ENCODE results near the gene PRG2.
"Not testable (repeated sequence)": the region's sequence is repeated elsewhere in the genome, so short reads cannot be mapped to it uniquely, and the experiment has no call there.

PRG2 gene

DNA sequence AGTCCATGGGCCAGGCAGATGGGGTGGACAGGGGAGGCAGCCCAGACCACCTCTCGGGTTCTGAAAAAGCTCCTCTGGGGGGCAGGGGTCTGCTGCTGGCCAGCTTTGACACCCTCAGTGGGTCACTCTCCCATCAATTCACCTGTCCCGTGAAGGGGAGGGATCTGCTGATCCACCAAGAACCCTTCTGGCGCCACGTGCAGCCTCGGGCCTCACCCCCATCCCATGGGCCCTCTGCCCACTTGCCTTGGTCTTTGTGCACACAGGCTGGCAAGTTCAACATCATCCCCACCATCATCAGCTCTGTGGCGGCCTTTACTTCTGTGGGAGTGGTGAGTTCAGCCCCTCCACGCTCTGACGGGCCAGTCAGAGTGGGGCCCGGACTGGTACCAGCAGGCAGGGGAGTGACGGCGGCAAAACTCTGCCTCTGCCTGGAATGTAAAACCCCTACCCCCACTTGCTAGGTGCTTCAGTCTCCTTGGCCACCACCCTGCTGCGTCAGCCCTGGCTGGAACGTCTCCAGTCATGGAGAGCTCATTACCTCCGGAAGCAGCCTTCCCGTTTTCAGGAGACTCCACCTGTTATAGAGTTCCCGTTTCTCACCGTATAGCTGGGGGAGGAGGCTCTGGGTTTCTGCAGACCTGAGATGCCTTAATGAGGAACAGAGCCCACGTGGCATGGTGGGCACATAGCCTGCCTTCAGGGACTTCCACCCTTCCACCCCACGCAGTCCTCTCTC is 22.2 kb downstream of the PRG2 start:
- DNase-seq (ENCODE audit: low read depth in 2 of 2): no peak

DNA sequence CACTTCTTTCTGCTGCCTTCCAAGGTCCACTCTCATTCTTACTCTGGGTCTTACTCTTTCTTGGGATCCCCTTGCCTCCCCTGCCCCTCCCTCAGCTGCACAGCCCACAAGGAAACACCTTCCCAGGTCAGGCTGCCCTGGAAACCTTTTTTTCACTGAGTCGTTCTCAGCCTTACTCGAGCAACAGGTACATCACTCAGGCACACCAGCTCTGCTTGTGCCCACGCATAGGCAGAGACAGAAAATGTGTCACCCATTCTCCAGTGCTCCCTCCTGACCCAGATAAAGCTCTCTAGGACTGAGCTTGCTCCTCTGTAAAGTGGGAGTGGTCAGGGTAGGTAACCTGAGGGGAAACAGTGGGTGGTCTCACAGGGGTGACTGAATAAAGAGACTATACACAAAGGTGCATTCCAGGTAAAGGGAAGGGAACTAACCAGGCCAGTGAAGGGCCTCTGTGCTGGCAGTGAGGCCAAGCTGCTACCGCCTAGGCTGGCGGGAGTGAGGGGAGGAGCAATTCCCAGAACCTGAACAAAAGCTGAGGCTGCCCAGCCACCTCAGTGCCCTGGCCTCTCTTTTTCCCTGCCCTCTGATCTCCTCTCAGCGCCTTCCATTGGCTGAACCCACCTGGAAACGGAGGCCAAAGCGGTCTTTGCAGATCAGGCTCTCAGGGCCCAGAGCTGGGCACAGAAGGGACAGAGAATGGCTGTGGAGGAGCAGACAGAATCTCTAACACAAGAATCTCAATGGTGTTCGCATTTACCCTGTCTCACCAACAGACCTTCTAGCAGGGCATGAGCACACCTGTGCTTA is 25.4 kb downstream of the PRG2 start:
- no peak for DNase-seq (ENCODE audit: low read depth in 2 of 2)

DNA sequence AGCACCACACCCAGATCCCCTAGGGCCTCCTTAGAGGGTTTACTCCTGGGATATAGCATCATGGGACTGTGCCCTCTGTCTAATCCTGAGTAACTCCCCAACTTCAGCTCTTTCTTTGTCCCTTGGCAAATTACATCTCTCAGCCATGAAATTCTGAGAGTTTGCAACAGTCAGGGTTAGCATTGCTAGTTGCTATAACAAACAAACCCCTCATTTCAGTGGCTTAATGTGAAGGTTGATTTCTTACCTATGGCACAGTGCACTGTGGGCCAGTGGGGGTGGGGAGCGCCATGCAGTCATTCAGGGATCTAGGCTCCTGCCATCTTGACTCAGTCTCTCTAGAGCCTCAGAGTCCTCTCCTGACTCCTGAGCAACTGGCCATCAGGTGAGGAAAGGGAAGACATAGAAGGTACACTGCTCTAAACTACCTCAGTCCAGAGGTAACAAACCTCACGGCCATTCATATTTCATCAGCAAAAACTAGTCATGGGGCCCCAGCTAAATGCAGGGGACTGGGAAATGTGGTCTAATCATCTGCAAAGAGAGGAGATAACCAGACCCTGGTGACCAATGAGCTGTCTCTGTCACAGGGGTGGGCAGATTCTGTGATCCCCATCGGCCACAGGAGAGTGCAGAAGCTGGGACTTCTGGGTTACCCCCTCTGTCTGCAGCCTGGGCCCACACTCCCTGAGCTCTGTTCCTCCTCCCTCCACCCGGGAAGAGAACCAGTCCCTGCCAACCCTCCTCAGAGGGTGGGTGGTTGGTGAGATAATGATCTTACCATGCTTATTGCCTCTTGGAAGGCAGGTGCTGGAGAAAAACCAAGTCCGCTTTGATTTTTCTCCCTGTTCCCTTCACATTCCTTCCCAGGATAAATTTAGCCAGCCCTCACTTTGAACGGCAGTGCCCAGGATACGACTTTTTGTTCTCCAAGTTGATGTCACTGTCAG is 27.0 kb downstream of the PRG2 start:
- DNase-seq (ENCODE audit: low read depth in 2 of 2): no peak

DNA sequence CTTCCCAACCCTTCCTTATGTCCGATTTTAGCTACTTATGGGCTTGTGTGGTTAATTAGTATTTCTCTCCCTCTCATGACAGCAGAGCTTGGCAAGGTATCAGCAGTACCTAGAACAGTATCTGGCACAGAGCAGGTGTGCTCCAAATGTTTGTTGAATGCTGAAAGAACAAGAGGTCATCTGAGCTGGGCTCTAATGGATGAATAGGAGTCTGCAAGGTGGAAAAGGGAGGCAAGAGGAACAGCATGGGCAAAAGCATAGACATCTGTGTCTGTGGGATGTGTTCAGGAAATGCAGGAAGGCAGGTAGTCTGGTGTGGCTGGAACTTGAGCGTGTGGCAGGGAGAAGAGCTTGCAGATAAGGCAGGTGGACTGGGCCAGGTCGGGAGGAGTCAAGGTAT is 28.5 kb downstream of the PRG2 start:
- no peak for DNase-seq (ENCODE audit: low read depth in 2 of 2)

DNA sequence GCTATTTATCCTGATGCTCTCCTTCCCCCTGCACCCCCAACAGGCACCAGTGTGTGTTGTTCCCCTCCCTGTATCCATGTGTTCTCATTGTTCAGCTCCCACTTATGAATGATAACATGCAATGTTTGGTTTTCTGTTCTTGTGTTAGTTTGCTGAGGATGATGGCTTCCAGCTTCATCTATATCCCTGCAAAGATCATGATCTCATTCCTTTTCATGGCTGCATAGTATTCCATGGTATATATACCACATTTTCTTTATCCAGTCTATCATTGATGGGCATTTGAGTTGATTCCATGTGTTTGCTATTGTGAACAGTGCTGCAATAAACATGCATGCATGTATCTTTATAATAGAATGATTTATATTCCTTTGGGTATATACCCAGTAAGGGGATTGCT is 29.0 kb downstream of the PRG2 start:
- not testable (repeated sequence) for DNase-seq (ENCODE audit: low read depth in 2 of 2)

DNA sequence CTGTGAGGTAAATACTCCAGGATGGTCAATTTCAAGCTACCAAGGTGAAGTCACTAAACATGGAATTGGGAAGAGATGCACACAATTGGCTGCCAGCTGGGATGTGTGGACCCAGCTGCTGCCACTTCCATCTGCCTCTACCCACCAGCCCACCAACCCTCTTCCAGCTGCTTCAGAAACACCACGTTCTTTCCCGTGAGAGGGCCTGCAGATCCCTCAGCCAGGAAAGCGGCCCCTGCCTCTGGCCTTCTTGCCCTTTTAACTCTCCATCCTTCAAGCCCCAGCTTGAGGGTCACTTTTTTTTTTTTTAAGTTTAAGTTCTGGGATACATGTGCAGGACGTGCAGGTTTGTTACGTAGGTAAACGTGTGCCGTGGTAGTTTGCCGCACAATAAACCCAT is 29.5 kb downstream of the PRG2 start:
- DNase-seq (ENCODE audit: low read depth in 2 of 2): no peak

DNA sequence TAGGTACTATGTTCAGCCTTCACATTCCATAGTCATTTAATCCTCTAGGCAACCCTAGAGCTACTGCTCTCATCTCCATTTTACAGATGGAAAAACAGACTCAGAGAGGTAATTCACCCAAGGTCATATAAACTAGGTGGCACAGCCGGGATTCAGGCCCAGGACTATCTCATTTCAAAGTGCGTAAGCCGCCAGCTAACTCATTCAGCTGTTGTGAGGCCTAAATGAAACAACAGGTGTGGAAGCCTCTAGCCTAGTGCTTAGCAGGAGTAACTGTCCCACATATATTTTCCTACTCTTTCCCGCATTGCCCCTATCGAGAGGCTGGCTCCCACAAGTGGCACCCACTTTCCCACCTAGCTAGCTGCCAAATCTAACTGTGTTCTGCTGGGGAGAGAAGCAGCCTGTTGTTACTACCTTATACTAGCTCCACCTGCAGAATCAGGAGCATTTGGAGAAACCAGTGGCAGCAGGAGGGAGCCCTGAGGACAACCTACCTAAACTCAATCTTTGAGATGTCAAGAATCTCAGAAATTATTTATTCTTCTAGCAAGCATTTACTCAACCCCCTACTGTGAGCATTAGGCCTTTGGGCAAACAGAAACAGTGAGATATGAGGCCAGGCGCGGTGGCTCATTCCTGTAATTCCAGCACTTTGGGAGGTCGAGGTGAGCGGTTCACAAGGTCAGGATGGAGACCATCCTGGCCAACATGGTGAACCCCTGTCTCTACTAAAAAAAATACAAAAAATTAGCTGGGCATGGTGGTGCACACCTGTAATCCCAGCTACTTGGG is 30.4 kb downstream of the PRG2 start:
- no peak for DNase-seq (ENCODE audit: low read depth in 2 of 2)

DNA sequence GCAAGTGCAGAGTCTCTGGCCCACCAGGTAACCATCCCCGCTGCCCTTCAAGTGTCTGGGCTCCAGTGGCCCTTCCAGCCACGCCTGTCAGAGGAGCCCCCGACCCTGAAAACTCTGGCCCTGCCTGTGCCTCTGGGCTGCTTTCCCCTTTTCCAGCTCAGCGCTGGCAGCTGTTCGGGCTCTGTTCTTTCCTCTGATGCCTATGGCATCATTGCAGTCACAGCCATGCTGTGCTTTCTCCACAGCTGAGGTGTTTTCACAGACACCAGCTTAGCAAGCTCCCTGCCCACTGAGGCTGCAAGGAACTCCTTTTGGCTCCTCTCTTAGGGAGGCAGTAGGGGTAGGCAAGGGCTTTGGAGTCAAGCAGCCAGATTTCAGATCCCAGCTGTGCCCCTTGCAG is 31.1 kb downstream of the PRG2 start:
- no peak for DNase-seq (ENCODE audit: low read depth in 2 of 2)

DNA sequence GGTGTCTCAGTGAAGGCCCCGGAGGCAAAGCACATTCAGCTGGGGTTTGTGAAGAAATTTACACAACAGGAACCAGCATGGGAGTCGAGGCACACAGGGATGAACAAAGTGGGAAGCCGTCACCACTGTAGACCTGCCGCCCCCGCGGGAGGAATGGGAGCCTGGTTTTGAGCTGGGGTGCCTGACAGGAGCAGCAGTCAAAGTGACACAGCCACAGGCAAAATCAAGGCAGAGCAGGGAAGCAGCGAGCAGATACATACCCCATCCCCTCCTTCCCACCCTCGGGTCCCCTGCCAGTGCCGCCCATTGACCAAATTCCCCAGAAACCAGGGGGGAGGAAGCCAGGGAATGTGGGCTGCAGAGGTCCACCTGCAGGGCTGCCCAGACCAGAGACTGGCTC is 31.5 kb downstream of the PRG2 start:
- DNase-seq (ENCODE audit: low read depth in 2 of 2): no peak

DNA sequence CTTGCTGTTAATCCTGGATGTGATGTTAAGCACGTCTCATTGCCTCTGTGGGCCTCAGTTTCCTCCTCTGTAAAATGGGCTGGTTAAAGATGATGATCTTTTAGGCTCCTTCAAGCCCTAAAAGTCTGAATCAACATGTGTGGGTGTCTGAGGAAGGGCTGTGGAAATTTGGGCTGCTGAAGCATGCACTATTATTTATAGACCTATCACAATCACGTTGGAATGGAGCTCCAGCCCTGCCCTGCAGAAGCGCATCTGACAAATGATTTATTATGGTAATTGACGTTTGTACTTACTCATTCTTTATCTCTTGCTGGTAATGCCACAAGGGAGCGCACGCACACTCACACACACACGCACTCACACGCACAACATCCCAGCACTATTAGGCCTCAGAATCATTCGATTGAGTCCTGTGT is 31.9 kb downstream of the PRG2 start:
- no peak for DNase-seq (ENCODE audit: low read depth in 2 of 2)

DNA sequence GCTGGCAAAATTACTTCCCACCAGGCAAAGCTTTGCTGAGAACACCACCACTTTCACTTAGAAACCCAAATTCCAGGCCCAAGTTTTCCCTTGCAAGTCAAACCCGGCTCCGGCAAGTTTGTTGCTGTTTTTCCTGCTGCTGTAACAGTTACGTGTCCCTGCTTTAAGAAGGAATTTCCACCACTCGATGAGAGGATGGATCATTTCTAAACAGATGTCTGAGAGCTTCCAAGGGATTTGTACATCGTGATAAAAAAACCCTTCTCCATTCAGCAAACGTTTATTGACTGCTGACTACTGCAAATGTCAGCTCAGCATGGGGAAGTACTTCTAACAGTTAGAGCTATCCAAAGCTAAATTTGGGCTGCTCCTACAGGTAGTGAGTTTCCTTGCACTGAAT is 32.6 kb downstream of the PRG2 start:
- DNase-seq (ENCODE audit: low read depth in 2 of 2): no peak

DNA sequence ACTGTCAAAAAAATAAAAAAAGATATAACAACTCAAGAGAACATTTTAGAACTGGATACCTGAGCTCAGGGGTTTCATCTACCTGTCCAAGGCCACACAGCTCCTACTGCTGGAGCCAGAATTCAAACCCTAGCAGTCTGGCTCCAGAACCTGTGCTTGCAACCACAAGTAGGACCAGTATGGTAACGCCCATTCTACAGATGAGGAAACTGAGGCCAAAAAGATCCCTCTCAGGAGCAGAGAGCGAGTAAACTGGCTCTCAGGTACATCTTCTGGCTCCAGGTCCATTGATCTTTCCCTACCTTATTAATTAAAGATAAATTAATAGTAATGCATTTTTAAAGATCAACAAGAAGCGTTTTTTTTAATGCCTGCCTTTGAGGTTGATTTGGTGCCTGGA is 33.1 kb downstream of the PRG2 start:
- no peak for DNase-seq (ENCODE audit: low read depth in 2 of 2)

DNA sequence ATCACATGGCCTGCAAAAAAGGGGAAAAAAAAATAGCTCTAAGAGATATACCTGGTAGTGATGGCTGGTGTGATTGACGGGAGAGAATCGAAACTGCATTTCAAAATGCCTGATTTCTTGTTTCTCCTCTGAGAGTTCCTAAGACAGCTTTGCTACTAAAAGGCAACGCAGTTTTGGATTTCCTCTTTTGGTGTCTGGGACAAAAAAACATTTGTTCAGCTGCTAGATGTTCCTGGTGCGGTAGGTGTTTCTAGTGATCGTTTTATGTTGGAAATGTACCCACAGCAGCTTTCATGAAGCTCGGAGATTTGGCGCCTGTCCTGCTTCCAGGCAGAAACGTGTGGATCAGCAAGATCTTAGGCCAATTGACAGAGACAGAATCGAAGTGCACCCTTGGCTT is 34.2 kb downstream of the PRG2 start:
- DNase-seq (ENCODE audit: low read depth in 2 of 2): no peak

DNA sequence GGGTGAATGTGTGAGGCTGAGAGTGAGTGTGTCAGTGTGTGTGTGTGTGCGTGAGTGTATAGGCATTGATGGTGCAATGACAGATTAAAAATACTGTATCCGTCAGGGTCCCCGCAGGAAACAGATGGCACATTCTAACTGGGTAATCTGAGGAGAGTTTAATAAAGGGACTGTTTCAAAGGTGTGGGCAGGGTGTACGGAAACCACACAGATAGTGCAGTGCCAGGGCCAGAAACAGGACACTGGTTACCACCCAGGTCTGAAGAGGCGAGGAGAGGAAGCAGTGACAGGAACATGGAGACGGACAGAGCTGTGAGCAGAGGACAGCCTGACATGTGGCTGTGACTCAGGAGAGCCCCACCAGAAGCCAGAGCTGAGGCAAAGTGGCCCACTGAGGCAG is 35.8 kb downstream of the PRG2 start:
- no peak for DNase-seq (ENCODE audit: low read depth in 2 of 2)

DNA sequence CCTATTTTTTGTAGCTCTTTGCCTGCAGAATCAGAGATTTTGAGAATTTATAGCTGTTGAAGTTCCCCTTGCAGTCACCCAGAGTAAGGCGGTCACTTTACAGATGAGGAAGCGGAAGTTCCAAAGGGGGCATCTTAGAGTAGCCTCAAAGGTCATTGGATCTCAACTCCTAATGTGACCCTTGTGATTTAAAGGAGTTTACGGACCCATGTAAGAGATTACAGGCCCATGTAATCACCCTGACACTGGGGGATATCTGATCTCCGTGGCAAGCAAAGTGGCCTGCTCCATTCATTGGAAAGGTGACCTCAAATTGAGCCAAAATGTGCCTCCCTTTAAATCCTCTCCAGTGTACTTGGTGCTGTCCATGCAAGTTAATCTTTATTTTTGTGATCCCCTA is 36.6 kb downstream of the PRG2 start:
- no peak for DNase-seq (ENCODE audit: low read depth in 2 of 2)

DNA sequence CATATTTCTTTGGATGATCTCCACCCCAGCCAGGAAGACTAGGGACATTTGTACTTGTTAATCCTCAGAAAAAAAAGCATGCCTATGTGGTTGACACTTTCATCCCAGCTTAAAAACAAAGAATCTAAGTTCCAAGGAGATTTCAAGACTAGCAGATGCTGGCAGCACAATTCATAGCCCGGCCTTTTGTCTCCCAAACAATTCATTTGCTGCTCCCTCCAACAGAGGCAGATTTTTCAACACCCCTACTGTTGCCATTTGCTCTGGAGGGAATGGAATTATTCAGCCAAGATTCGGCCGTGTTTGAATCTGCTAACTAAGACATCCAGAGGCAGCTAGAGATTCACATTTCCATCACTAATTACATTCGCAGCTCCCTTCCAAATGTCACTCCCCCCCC is 37.0 kb downstream of the PRG2 start:
- no peak for DNase-seq (ENCODE audit: low read depth in 2 of 2)

DNA sequence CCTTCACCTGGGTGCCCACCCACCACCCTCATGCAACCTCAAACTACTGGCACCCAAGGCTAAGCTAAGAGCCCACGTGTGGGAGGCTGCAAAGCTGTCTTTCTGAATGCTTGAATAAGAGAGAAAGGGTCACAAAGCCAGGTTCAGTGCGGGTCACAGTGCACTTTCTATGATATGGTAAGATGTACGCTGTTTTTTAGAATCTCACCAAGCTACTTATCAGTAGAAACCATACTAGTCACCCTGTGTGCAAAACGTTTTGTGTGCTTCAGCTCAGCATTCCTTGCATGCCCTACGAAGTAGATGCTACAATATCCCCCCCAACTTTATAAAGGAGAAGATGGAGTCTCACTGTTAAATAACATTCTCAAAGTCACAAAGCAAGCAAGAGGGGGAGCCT is 37.4 kb downstream of the PRG2 start:
- DNase-seq (ENCODE audit: low read depth in 2 of 2): no peak

DNA sequence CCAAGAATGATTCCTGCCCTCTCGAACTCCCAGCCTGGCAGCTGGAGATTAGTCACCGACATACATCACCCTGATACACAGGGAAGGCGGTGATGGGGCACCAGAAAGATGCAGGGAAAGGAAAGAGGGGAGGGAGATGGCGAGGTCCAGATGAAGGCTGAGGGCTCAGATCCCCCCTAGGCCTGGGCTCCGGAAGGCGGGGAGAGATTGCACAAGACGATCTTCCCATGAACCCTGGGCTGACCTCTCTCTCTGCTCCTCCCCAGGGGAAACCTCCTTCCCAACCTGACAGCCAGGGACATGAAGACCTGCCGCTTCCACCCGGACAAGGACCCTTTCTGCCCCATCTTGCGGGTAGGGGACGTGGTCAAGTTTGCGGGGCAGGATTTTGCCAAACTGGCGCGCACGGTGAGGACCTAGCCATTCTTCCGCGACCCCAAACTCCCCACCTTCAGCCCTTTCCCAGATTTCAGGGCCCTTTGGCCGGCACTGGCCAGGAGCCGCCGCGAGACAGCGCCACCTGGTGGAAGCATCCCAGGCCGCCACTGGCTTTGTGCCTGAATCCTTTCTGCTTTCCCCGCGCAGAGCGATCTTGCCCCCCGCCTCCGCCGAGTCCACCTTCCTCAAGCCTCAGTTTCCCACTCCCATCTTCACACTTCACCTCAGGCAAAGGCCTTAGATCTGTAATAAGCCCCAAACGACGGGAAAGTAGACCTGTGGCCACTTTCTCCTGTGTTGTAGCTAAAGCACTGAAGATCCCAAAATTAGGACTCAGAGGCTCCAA is 40.8 kb downstream of the PRG2 start:
- DNase-seq (ENCODE audit: low read depth in 2 of 2): peak; percentile 27 to 31

DNA sequence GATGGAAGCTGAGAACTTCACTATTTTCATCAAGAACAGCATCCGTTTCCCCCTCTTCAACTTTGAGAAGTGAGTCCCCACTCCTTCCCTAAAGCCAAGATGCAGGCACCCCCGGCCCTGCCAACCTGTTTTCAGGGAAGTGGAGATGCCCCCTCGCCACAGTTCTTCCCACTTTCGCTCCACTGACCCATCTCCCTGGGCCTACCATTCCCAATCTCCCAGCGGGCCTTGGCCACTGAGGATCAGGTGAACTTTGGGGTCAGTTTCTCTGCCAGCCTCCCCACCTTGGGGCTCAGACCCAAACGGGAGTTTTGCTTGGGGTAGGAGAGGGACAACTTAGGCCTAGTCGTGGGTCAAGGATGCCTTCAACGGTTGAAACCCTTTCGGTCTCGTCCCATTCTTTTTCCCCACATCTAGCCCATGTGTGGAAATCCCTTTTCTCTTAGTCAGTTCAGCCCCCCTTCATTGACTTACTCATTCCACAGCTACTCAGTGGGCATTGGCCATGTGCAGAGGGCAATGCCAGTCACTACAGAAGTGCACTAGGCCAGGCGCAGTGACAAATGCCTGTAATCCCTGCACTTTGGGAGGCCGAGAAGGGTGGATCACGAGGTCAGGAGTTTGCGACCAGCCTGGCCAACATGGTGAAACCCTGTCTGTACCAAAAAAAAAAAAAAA is 41.7 kb downstream of the PRG2 start:
- DNase-seq (ENCODE audit: low read depth in 2 of 2): no peak

DNA sequence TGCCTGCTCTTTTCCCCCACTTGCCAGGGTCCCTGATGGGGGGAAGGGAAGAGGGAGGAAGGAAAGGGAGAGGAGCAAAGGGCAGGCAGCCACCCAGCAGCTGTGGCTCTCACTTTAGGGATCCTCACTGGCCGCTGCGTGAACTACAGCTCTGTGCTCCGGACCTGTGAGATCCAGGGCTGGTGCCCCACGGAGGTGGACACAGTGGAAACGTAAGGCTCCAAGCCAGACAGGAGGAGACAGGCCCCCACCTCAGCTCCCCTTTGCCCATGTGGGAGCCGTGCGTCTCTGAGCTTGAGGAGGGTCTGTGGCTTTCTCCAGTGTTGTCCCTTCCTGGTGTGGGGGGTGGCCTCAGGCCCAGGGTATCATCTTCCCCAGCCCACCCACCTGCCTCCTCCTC is 42.4 kb downstream of the PRG2 start:
- no peak for DNase-seq (ENCODE audit: low read depth in 2 of 2)

Data from activated CD8-positive, alpha-beta memory T cell treated with anti-CD3 and anti-CD28 coated beads for 4 hours (primary cell).